ENCODE measurements around the gene NPVF. TPM values are rescaled to one million over a fixed set of nuclear protein-coding genes. Genes with fewer than 3 reads are reported as not detected.

NPVF gene
- polyA plus RNA-seq, 2 of the 4 experiments (the other 2 are of a cell fraction), result not detected

DNA sequence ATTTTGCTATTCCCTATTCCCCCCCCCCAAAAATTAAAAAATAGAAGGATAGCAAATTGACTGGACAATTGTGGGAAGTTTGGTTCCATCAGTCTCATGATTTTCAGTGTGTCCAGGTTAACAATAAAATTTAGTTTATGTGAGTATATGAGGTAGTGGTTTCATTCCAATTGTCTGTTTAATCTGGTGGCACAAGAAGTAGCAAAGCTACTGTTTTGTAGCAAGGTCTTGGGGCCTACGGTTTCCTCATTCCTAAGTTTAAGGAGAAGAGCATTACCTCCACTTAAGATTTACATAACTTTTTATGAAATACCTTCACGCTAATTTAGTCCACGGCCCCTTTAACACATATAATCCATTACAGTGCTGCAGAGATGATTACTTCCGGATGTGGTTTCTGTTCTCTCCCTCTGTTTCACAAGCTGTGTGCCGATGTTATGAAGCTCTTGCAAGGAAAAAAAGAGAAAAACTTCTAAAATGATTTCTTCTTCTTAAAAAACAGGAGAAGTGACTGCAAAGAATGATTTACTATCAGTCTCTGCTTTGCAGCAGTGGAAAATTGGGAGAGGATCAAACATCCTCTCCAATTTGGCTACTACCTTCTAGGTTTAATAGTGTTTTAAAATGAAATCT lies 32.7 kb upstream of the NPVF start:
- FAIRE-seq (no peak), ATAC-seq (no peak), DNase-seq (ENCODE audit: low read depth in 1 of 2, low spot score in 1 of 2) (no peak)
- CTCF ChIA-PET, result interaction anchor here (0.8 to 7.2 kb wide), 8 partner anchors 10 to 593 kb away, joined by 3 to 84 read pairs (median 9); no protein-coding TSS in a partner anchor
- H3K4me3 ChIP-seq, result no peak overlapping the region
- H3K27ac ChIP-seq, result no peak overlapping the region
- no peak overlapping the region for H3K4me2 ChIP-seq
- TF ChIP-seq HDAC2 (IDR thresholded peaks at IDR 0.05), result no peak
- no peak for TF ChIP-seq CHD4 (IDR thresholded peaks at IDR 0.05; ENCODE audit: borderline replicate concordance)
- no peak for TF ChIP-seq MYC (IDR thresholded peaks at IDR 0.05; ENCODE audit: borderline replicate concordance, low read length)
- TF ChIP-seq CBX2 (IDR thresholded peaks at IDR 0.05; ENCODE audit: borderline replicate concordance, low read depth), result no peak
- TF ChIP-seq, protein P1, sequence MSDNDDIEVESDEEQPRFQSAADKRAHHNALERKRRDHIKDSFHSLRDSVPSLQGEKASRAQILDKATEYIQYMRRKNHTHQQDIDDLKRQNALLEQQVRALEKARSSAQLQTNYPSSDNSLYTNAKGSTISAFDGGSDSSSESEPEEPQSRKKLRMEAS (IDR thresholded peaks at IDR 0.05), result no peak
- TF ChIP-seq RNF2 (IDR thresholded peaks at IDR 0.05; ENCODE audit: borderline replicate concordance, low read depth), result no peak
- TF ChIP-seq, protein P2, sequence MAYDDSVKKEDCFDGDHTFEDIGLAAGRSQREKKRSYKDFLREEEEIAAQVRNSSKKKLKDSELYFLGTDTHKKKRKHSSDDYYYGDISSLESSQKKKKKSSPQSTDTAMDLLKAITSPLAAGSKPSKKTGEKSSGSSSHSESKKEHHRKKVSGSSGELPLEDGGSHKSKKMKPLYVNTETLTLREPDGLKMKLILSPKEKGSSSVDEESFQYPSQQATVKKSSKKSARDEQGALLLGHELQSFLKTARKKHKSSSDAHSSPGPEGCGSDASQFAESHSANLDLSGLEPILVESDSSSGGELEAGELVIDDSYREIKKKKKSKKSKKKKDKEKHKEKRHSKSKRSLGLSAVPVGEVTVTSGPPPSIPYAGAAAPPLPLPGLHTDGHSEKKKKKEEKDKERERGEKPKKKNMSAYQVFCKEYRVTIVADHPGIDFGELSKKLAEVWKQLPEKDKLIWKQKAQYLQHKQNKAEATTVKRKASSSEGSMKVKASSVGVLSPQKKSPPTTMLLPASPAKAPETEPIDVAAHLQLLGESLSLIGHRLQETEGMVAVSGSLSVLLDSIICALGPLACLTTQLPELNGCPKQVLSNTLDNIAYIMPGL (CRISPR knock-in tag; IDR thresholded peaks at IDR 0.05; ENCODE audit: borderline replicate concordance), result no peak
- TF ChIP-seq EHF (CRISPR knock-in tag; IDR thresholded peaks at IDR 0.05), result no peak
- TF ChIP-seq NPAS2 (CRISPR knock-in tag; IDR thresholded peaks at IDR 0.05; ENCODE audit: borderline replicate concordance), result no peak
- no peak for TF ChIP-seq ZNF302 (CRISPR knock-in tag; IDR thresholded peaks at IDR 0.05)
- 43% methylated on average over 4 of the region's 5 CpGs for WGBS (ENCODE audit: missing lambda C conversion rate)
- POLR2A ChIA-PET, result no interaction called here
- H3K9me3 ChIP-seq, result no peaks in the 10 kb centered on the region
- no peaks in the 10 kb centered on the region for H3K4me1 ChIP-seq

DNA sequence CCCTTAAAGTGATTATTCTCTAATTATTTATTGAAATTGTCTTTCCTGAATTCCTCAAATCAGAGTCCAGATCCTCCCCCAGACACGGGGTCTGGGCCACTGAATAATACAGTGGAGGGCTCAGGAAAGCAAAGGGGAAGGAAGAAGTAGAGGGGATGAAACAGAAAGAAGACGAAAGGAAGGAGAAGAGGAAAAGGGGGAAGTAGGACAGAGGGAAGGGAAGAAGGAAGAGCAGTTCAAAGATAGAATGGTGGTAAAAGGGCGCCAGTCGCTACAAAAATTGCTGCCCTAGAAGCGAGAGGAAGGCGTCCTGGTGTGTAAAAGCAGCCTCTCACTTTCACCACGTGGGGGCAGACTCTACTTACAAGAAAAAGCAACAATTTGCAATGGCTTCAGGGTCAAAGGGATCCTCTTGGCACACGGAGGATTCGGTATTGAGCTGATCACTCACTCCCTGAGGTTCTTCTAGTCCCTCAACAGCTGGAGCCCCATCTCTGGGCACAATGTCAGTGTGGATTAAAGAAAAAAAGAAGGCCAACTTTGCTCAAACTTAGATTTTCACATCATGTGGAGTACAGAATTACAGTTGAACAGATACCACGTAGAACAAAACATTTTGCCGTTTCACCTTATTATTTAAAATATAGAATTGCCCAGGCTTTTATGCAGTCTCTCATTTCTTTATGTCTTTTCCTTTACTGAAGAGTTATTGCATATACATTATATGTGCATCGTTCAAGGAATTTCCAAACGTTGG lies 31.4 kb upstream of the NPVF start:
- CTCF ChIA-PET, result interaction anchor here (0.6 to 7.2 kb wide), 34 partner anchors 9 to 771 kb away, joined by 3 to 84 read pairs (median 4); no protein-coding TSS in a partner anchor
- Histone ChIP-seq H3K4me2 (peak overlapping the region; percentile 37), H3K4me3 (no peak overlapping the region), H3K4me1 (no peaks in the 10 kb centered on the region), H3K9me3 (no peaks in the 10 kb centered on the region), H3K27ac (no peak overlapping the region)
- ATAC-seq (peak; percentile 84 to 95), DNase-seq (ENCODE audit: low read depth in 1 of 2, low spot score in 1 of 2) (peak; percentile 38 to 76), FAIRE-seq (peak; percentile 77)
- TF ChIP-seq, protein P1 (IDR thresholded peaks at IDR 0.05), result no peak
- peak; percentile 86 for TF ChIP-seq SMC3 (IDR thresholded peaks at IDR 0.05)
- TF ChIP-seq, protein P3, sequence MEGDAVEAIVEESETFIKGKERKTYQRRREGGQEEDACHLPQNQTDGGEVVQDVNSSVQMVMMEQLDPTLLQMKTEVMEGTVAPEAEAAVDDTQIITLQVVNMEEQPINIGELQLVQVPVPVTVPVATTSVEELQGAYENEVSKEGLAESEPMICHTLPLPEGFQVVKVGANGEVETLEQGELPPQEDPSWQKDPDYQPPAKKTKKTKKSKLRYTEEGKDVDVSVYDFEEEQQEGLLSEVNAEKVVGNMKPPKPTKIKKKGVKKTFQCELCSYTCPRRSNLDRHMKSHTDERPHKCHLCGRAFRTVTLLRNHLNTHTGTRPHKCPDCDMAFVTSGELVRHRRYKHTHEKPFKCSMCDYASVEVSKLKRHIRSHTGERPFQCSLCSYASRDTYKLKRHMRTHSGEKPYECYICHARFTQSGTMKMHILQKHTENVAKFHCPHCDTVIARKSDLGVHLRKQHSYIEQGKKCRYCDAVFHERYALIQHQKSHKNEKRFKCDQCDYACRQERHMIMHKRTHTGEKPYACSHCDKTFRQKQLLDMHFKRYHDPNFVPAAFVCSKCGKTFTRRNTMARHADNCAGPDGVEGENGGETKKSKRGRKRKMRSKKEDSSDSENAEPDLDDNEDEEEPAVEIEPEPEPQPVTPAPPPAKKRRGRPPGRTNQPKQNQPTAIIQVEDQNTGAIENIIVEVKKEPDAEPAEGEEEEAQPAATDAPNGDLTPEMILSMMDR (IDR thresholded peaks at IDR 0.05), result peak; percentile 88
- peak; percentile 86 to 90 for TF ChIP-seq RAD21 (conservative IDR thresholded peaks at IDR 0.05 in 1 of 2, IDR thresholded peaks at IDR 0.05 in 1 of 2)
- 21% methylated on average over 13 of the region's 13 CpGs for WGBS (ENCODE audit: missing lambda C conversion rate)
- POLR2A ChIA-PET, result no interaction called here

DNA sequence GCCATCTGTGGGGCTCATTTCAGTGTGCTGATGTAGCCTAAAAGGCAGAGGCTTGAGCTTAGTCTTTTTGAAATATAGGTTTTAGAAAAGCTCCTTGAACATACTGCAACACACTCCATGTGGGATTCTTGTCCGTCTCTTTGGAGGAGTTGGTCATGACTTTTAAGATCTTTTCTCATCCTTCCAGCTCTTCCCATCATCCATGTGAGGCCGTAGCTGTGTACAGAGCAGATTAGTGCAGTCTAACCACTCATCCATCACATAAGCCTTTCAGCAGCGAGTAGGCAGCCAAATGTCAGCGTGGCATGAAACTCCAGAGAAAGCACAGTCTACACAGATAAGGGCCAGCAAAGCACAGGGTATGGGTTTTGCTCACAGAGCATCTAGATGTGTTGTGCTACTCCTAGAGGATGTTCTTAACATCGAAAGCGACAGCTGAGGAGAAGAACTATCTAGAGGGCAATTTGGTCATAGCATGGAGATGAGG lies 28.1 kb upstream of the NPVF start:
- Histone ChIP-seq H3K9me3 (no peaks in the 10 kb centered on the region), H3K27ac (no peak overlapping the region), H3K4me3 (no peak overlapping the region), H3K4me1 (no peaks in the 10 kb centered on the region), H3K4me2 (no peak overlapping the region)
- WGBS (ENCODE audit: missing lambda C conversion rate), result 19% methylated on average over 6 of the region's 6 CpGs
- ChIA-PET POLR2A (no interaction called here), CTCF (interaction anchor here (1.7 to 3.0 kb wide), 4 partner anchors 13 to 595 kb away, joined by 3 to 19 read pairs (median 8); no protein-coding TSS in a partner anchor)
- DNase-seq (ENCODE audit: low read depth in 1 of 2, low spot score in 1 of 2), result no peak
- ATAC-seq, result no peak
- TF ChIP-seq SMC3 (IDR thresholded peaks at IDR 0.05), result no peak
- no peak for TF ChIP-seq HOXA7 (CRISPR knock-in tag; IDR thresholded peaks at IDR 0.05)
- TF ChIP-seq KDM5A (IDR thresholded peaks at IDR 0.05), result no peak
- no peak for TF ChIP-seq POLR2A (IDR thresholded peaks at IDR 0.05; ENCODE audit: low read length)
- TF ChIP-seq NFE2L2 (conservative IDR thresholded peaks at IDR 0.05; ENCODE audit: low read length), result no peak
- TF ChIP-seq, protein P4, sequence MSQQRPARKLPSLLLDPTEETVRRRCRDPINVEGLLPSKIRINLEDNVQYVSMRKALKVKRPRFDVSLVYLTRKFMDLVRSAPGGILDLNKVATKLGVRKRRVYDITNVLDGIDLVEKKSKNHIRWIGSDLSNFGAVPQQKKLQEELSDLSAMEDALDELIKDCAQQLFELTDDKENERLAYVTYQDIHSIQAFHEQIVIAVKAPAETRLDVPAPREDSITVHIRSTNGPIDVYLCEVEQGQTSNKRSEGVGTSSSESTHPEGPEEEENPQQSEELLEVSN (IDR thresholded peaks at IDR 0.05; ENCODE audit: borderline replicate concordance, low read depth), result no peak
- no peak for TF ChIP-seq RCOR1 (IDR thresholded peaks at IDR 0.05; ENCODE audit: low read depth, low read length)
- TF ChIP-seq KDM1A (IDR thresholded peaks at IDR 0.05; ENCODE audit: low read depth), result no peak
- TF ChIP-seq, protein P2 (CRISPR knock-in tag; IDR thresholded peaks at IDR 0.05; ENCODE audit: borderline replicate concordance), result no peak
- FAIRE-seq, result no peak
